GM23338 (cell line): ENCODE data around the gene GSTA5. TPM values are rescaled to one million over a fixed set of nuclear protein-coding genes. Genes with fewer than 3 reads are reported as not detected.

Source experiments
- ATAC-seq: fragments of 200-7000 bp; cut with Tn5 transposase; 3 replicates; pipeline ENCODE4 v1.9.1; 2020
- DNase-seq: peaks from one replicate; pipeline ENCODE4 v3.0.0-alpha.2; 2015; ENCODE audit warnings: low spot score
- H2AFZ ChIP-seq: fragments of 200-600 bp; sonication (generic); 2 replicates; pipeline ENCODE4 v1.8.0; 2016; ENCODE audit warnings: antibody characterized with exemption, mild to moderate bottlenecking, moderate library complexity
- H3F3A ChIP-seq: fragments of 200-600 bp; sonication (generic); replicated peaks from 2 replicates; pipeline ENCODE4 v1.8.0; 2017; ENCODE audit warnings: antibody characterized with exemption, mixed run types, low read depth
- H3K27ac ChIP-seq: fragments of 200-600 bp; sonication (generic); 2 replicates; pipeline ENCODE4 v1.6.1; 2016; ENCODE audit warnings: low read depth
- H3K27me3 ChIP-seq: fragments of 200-600 bp; sonication (generic); 2 replicates; pipeline ENCODE4 v1.8.0; 2016; ENCODE audit warnings: mild to moderate bottlenecking, mixed run types, moderate library complexity; ENCODE audit not compliant: insufficient read depth
- H3K36me3 ChIP-seq: fragments of 200-600 bp; sonication (generic); 2 replicates; pipeline ENCODE4 v1.8.0; 2016; ENCODE audit warnings: mild to moderate bottlenecking; ENCODE audit not compliant: insufficient read depth
- H3K4me1 ChIP-seq: fragments of 200-600 bp; sonication (generic); 2 replicates; pipeline ENCODE4 v1.8.0; 2016; ENCODE audit warnings: mild to moderate bottlenecking, moderate library complexity; ENCODE audit not compliant: insufficient read depth
- H3K4me2 ChIP-seq: fragments of 200-600 bp; sonication (generic); 2 replicates; pipeline ENCODE4 v1.7.1; 2017; ENCODE audit warnings: mixed run types
- H3K4me3 ChIP-seq: fragments of 200-600 bp; sonication (generic); 2 replicates; pipeline ENCODE4 v1.6.1; 2016; ENCODE audit warnings: mixed run types
- H3K79me2 ChIP-seq: fragments of 200-600 bp; sonication (generic); replicated peaks from 2 replicates; pipeline ENCODE4 v1.8.0; 2017; ENCODE audit warnings: mild to moderate bottlenecking; ENCODE audit not compliant: insufficient read depth
- H3K9me2 ChIP-seq: fragments of 200-600 bp; sonication (generic); 2 replicates; pipeline ENCODE4 v1.8.0; 2017; ENCODE audit not compliant: insufficient read depth
- H4K20me1 ChIP-seq: fragments of 200-600 bp; sonication (generic); replicated peaks from 2 replicates; pipeline ENCODE4 v1.8.0; 2017; ENCODE audit warnings: mild to moderate bottlenecking; ENCODE audit not compliant: insufficient read depth
- H3K27ac Mint-ChIP-seq: 2 replicates; pipeline ENCODE4 v1.8.0; 2020; ENCODE audit warnings: inconsistent platforms, mild to moderate bottlenecking, moderate library complexity, mixed read lengths
- H3K27me3 Mint-ChIP-seq: 3 replicates; pipeline ENCODE4 v1.8.0; 2022; ENCODE audit warnings: low read depth, mild to moderate bottlenecking, moderate library complexity, mixed read lengths, inconsistent platforms; ENCODE audit not compliant: insufficient read depth, poor library complexity
- H3K36me3 Mint-ChIP-seq: 3 replicates; pipeline ENCODE4 v1.8.0; 2021; ENCODE audit warnings: low read depth, mild to moderate bottlenecking, inconsistent platforms, moderate library complexity, mixed read lengths
- H3K4me1 Mint-ChIP-seq: 3 replicates; pipeline ENCODE4 v1.8.0; 2020; ENCODE audit warnings: mild to moderate bottlenecking, inconsistent platforms, mixed read lengths
- H3K4me3 Mint-ChIP-seq: 3 replicates; pipeline ENCODE4 v1.8.0; 2021; ENCODE audit warnings: moderate library complexity, mild to moderate bottlenecking, inconsistent platforms, mixed read lengths
- H3K9me3 Mint-ChIP-seq: 3 replicates; pipeline ENCODE4 v1.8.0; 2020; ENCODE audit warnings: moderate library complexity, mild to moderate bottlenecking, inconsistent platforms, mixed read lengths
- CREB1 ChIP-seq: fragments of 250-450 bp; sonication (Bioruptor Pico); IDR thresholded peaks from 2 replicates; pipeline ENCODE4 v1.5.0; 2020; ENCODE audit warnings: low read depth, mild to moderate bottlenecking, moderate library complexity
- ETS1 ChIP-seq: IDR thresholded peaks from 2 replicates; pipeline ENCODE4 v1.6.1; 2016; ENCODE audit warnings: antibody characterized with exemption
- EZH2 ChIP-seq: fragments of 200-600 bp; sonication (generic); IDR thresholded peaks from one replicate; pipeline ENCODE4 v1.8.0; 2017; ENCODE audit warnings: antibody characterized with exemption, mild to moderate bottlenecking, low read depth; ENCODE audit not compliant: unreplicated experiment
- EZH2phosphoT487 ChIP-seq: fragments of 200-600 bp; sonication (generic); IDR thresholded peaks from one replicate; pipeline ENCODE4 v1.8.1; 2018; ENCODE audit warnings: antibody characterized with exemption; ENCODE audit not compliant: unreplicated experiment
- JUNB ChIP-seq: IDR thresholded peaks from one replicate; pipeline ENCODE4 v1.6.1; 2016; ENCODE audit warnings: antibody characterized with exemption; ENCODE audit not compliant: unreplicated experiment
- NANOG ChIP-seq: IDR thresholded peaks from 2 replicates; pipeline ENCODE4 v1.6.1; 2016; ENCODE audit warnings: antibody characterized with exemption, borderline replicate concordance
- POLR2AphosphoS5 ChIP-seq: IDR thresholded peaks from 2 replicates; pipeline ENCODE4 v1.6.1; 2016; ENCODE audit warnings: antibody characterized with exemption, low read depth
- STAT1 ChIP-seq: IDR thresholded peaks from one replicate; pipeline ENCODE4 v1.6.1; 2016; ENCODE audit warnings: antibody characterized with exemption; ENCODE audit not compliant: unreplicated experiment
- ZNF114 ChIP-seq: fragments of 250-450 bp; sonication (Bioruptor Pico); IDR thresholded peaks from 2 replicates; pipeline ENCODE4 v1.5.0; 2020; ENCODE audit warnings: mild to moderate bottlenecking, moderate library complexity
- ZNF331 ChIP-seq: fragments of 250-450 bp; sonication (Bioruptor Pico); IDR thresholded peaks from 2 replicates; pipeline ENCODE4 v1.5.0; 2020; ENCODE audit warnings: low read depth, mild to moderate bottlenecking, moderate library complexity
- polyA plus RNA-seq: library from polyadenylated mRNA; unstranded; fragments of >200 nt; fragmentation: Nextera tagmentation; extraction: Ambion mirVana; gene quantifications from 2 replicates; pipeline ENCODE4 v1.2.1, GENCODE V29; 2016
- total RNA-seq: library from RNA; depleted of rRNA; stranded (reverse); fragments of >200 nt; shearing (Covaris generic); gene quantifications from 2 replicates; pipeline ENCODE4 v1.2.3, GENCODE V29; 2014
- TF ChIP-seq, protein P1 (sequence below), 2 experiments: fragments of 200-600 bp in 1 of 2; sonication (generic) in 1 of 2; conservative IDR thresholded peaks; 2 replicates each; pipeline versions ENCODE4 v1.5.1 to v1.6.1; 2016 to 2017; ENCODE audit warnings: antibody characterized with exemption in 2 of 2, low read depth in 2 of 2, mild to moderate bottlenecking in 2 of 2, moderate library complexity in 1 of 2
- TF ChIP-seq, protein P2 (sequence below): IDR thresholded peaks from one replicate; pipeline ENCODE4 v1.6.1; 2018; ENCODE audit warnings: antibody characterized with exemption; ENCODE audit not compliant: unreplicated experiment
- TF ChIP-seq, protein P3 (sequence below): fragments of 250-450 bp; sonication (Bioruptor Pico); IDR thresholded peaks from 2 replicates; pipeline ENCODE4 v1.5.0; 2020; ENCODE audit warnings: mild to moderate bottlenecking, moderate library complexity

The GSTA5 gene
- total and polyA plus RNA-seq, 2 experiments from 2014 or later = not detected

DNA sequence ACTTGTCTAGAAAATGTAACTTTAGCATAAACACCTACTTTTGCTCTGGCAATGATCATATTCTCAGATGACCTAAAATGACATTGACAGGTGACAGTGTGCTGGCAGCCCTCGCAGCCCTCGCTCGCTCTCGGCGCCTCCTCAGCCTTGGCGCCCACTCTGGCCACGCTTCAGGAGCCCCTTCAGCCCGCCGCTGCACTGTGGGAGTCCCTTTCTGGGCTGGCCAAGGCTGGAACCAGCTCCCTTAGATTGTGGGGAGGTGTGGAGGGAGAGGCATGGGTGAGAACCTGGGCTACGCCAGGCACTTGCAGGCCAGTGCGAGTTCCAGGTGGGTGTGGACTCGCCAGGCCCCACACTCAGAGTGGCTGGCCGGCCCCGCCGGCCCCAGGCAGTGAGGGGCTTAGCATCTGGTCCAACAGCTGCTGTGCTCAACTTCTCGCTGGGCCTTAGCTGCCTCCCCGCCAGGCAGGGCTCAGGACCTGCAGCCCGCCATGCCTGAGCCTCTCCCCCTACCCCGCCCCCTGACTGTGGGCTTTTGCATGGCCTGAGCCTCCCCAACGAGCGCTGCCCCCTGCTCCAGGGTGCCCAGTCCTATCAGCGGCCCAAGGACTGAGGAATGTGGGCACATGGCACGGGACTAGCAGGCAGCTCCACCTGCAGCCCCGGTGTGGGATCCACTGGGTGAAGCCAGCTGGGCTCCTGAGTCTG lies 54.2 kb downstream of the GSTA5 start:
- Histone ChIP-seq H3K9me2 (no peaks in the 10 kb centered on the region), H3K36me3 (no peaks in the 10 kb centered on the region), H4K20me1 (no peaks in the 10 kb centered on the region), H3F3A (no peaks in the 10 kb centered on the region), H3K27ac (no peak overlapping the region), H3K4me3 (no peak overlapping the region), H3K79me2 (no peaks in the 10 kb centered on the region), H2AFZ (no peak overlapping the region), H3K27me3 (no peaks in the 10 kb centered on the region), H3K4me1 (no peaks in the 10 kb centered on the region), H3K4me2 (no peak overlapping the region)
- Mint-ChIP-seq H3K36me3 (no peaks in the 10 kb centered on the region; the same call in 2 of the 3 replicates), H3K27ac (no peak overlapping the region), H3K27me3 (peaks cover 2% of the 10 kb centered on the region), H3K4me3 (no peak overlapping the region), H3K9me3 (peaks cover 20% of the 10 kb centered on the region), H3K4me1 (no peaks in the 10 kb centered on the region)
- TF ChIP-seq, protein P1, sequence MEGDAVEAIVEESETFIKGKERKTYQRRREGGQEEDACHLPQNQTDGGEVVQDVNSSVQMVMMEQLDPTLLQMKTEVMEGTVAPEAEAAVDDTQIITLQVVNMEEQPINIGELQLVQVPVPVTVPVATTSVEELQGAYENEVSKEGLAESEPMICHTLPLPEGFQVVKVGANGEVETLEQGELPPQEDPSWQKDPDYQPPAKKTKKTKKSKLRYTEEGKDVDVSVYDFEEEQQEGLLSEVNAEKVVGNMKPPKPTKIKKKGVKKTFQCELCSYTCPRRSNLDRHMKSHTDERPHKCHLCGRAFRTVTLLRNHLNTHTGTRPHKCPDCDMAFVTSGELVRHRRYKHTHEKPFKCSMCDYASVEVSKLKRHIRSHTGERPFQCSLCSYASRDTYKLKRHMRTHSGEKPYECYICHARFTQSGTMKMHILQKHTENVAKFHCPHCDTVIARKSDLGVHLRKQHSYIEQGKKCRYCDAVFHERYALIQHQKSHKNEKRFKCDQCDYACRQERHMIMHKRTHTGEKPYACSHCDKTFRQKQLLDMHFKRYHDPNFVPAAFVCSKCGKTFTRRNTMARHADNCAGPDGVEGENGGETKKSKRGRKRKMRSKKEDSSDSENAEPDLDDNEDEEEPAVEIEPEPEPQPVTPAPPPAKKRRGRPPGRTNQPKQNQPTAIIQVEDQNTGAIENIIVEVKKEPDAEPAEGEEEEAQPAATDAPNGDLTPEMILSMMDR (conservative IDR thresholded peaks at IDR 0.05; ENCODE audit: low read depth in 2 of 2) = no peak
- TF ChIP-seq, protein P2, sequence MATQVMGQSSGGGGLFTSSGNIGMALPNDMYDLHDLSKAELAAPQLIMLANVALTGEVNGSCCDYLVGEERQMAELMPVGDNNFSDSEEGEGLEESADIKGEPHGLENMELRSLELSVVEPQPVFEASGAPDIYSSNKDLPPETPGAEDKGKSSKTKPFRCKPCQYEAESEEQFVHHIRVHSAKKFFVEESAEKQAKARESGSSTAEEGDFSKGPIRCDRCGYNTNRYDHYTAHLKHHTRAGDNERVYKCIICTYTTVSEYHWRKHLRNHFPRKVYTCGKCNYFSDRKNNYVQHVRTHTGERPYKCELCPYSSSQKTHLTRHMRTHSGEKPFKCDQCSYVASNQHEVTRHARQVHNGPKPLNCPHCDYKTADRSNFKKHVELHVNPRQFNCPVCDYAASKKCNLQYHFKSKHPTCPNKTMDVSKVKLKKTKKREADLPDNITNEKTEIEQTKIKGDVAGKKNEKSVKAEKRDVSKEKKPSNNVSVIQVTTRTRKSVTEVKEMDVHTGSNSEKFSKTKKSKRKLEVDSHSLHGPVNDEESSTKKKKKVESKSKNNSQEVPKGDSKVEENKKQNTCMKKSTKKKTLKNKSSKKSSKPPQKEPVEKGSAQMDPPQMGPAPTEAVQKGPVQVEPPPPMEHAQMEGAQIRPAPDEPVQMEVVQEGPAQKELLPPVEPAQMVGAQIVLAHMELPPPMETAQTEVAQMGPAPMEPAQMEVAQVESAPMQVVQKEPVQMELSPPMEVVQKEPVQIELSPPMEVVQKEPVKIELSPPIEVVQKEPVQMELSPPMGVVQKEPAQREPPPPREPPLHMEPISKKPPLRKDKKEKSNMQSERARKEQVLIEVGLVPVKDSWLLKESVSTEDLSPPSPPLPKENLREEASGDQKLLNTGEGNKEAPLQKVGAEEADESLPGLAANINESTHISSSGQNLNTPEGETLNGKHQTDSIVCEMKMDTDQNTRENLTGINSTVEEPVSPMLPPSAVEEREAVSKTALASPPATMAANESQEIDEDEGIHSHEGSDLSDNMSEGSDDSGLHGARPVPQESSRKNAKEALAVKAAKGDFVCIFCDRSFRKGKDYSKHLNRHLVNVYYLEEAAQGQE = no peak
- TF ChIP-seq NANOG (no peak), JUNB (no peak), EZH2phosphoT487 (no peak), CREB1 (no peak), EZH2 (no peak), ETS1 (no peak), ZNF114 (no peak), POLR2AphosphoS5 (no peak), STAT1 (no peak), ZNF331 (CRISPR knock-in tag) (no peak)
- TF ChIP-seq, protein P3, sequence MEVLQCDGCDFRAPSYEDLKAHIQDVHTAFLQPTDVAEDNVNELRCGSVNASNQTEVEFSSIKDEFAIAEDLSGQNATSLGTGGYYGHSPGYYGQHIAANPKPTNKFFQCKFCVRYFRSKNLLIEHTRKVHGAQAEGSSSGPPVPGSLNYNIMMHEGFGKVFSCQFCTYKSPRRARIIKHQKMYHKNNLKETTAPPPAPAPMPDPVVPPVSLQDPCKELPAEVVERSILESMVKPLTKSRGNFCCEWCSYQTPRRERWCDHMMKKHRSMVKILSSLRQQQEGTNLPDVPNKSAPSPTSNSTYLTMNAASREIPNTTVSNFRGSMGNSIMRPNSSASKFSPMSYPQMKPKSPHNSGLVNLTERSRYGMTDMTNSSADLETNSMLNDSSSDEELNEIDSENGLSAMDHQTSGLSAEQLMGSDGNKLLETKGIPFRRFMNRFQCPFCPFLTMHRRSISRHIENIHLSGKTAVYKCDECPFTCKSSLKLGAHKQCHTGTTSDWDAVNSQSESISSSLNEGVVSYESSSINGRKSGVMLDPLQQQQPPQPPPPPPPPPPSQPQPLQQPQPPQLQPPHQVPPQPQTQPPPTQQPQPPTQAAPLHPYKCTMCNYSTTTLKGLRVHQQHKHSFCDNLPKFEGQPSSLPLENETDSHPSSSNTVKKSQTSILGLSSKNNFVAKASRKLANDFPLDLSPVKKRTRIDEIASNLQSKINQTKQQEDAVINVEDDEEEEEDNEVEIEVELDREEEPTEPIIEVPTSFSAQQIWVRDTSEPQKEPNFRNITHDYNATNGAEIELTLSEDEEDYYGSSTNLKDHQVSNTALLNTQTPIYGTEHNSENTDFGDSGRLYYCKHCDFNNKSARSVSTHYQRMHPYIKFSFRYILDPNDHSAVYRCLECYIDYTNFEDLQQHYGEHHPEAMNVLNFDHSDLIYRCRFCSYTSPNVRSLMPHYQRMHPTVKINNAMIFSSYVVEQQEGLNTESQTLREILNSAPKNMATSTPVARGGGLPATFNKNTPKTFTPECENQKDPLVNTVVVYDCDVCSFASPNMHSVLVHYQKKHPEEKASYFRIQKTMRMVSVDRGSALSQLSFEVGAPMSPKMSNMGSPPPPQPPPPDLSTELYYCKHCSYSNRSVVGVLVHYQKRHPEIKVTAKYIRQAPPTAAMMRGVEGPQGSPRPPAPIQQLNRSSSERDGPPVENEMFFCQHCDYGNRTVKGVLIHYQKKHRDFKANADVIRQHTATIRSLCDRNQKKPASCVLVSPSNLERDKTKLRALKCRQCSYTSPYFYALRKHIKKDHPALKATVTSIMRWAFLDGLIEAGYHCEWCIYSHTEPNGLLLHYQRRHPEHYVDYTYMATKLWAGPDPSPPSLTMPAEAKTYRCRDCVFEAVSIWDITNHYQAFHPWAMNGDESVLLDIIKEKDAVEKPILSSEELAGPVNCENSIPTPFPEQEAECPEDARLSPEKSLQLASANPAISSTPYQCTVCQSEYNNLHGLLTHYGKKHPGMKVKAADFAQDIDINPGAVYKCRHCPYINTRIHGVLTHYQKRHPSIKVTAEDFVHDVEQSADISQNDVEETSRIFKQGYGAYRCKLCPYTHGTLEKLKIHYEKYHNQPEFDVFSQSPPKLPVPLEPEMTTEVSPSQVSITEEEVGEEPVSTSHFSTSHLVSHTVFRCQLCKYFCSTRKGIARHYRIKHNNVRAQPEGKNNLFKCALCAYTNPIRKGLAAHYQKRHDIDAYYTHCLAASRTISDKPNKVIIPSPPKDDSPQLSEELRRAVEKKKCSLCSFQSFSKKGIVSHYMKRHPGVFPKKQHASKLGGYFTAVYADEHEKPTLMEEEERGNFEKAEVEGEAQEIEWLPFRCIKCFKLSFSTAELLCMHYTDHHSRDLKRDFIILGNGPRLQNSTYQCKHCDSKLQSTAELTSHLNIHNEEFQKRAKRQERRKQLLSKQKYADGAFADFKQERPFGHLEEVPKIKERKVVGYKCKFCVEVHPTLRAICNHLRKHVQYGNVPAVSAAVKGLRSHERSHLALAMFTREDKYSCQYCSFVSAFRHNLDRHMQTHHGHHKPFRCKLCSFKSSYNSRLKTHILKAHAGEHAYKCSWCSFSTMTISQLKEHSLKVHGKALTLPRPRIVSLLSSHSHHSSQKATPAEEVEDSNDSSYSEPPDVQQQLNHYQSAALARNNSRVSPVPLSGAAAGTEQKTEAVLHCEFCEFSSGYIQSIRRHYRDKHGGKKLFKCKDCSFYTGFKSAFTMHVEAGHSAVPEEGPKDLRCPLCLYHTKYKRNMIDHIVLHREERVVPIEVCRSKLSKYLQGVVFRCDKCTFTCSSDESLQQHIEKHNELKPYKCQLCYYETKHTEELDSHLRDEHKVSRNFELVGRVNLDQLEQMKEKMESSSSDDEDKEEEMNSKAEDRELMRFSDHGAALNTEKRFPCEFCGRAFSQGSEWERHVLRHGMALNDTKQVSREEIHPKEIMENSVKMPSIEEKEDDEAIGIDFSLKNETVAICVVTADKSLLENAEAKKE = no peak
- DNase-seq = no peak
- ATAC-seq = no peak
